VCaP (cell line): ENCODE results near the gene TFG.
A peak's percentile ranks its signal among the peaks of the same experiment; 100 is the strongest.

Experiments
- H3K27ac ChIP-seq: fragments of 450-650 bp; 2 replicates; pipeline ENCODE4 v1.5.1; 2017
- TF ChIP-seq, protein P1 (sequence below): fragments of 450-650 bp; conservative IDR thresholded peaks from 2 replicates; pipeline ENCODE4 v1.5.1; 2017; ENCODE audit warnings: mild to moderate bottlenecking, moderate library complexity

Gene TFG

DNA sequence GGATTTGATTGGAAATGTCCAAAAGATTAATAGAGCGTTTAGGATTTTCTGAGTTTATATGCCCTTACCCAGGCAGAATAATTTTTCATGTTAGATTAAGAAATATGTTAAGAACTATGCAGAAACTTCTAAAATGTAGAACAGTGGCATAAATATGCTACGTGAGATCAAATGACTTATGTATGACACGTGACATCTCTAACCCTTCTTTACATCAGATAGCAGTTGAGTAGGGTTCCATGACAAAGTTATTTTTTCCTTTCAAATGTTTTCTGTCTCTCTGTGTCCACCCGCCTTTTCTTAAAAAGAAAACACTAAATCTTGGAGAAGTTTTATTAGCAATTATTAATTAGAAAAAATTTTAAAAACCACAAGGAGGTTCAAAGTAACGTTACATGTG is 8.6 kb upstream of the TFG start:
- H3K27ac ChIP-seq = no peak overlapping the region
- TF ChIP-seq, protein P1, sequence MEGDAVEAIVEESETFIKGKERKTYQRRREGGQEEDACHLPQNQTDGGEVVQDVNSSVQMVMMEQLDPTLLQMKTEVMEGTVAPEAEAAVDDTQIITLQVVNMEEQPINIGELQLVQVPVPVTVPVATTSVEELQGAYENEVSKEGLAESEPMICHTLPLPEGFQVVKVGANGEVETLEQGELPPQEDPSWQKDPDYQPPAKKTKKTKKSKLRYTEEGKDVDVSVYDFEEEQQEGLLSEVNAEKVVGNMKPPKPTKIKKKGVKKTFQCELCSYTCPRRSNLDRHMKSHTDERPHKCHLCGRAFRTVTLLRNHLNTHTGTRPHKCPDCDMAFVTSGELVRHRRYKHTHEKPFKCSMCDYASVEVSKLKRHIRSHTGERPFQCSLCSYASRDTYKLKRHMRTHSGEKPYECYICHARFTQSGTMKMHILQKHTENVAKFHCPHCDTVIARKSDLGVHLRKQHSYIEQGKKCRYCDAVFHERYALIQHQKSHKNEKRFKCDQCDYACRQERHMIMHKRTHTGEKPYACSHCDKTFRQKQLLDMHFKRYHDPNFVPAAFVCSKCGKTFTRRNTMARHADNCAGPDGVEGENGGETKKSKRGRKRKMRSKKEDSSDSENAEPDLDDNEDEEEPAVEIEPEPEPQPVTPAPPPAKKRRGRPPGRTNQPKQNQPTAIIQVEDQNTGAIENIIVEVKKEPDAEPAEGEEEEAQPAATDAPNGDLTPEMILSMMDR = no peak

DNA sequence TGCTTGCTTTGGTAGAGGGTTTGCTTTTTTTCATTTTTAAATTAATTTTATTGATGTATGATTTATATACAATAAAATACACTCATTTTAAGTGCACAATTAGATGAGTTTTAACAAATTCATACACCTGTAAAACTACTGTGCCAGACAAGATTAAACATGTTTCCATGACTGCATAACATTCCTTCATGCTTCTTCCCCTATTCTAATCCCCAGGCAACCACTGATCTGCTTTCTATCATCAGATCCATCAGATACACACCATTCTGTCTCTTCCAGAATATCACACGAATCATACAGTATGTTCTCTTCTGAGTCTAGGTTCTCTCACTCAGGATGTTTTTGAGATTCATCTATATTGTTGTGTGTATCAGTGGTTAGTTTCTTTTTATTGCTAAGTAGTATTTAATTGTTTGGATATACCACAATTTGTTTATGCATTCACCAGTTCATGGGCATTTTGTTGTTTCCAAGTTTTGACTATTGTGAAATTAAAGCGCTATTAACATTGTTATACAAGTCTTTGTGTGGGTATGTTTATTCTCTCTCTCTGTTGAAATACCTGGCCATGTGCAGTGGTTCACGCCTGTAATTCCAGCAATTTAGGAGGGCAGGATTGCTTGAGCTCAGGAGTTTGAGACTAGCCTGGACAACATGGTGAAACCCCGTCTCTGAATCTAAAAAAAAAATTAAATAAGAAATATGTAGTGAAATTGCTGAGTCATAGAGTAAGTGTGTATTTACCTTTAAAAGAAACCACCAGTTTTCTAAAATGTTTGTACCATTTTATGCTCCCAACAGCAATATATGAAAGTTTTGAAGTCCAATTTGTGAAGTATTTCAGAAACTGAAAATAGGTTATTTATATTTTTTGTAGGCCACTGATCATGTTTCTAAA is 7.0 kb upstream of the TFG start:
- H3K27ac ChIP-seq = no peak overlapping the region
- TF ChIP-seq, protein P1 = no peak

DNA sequence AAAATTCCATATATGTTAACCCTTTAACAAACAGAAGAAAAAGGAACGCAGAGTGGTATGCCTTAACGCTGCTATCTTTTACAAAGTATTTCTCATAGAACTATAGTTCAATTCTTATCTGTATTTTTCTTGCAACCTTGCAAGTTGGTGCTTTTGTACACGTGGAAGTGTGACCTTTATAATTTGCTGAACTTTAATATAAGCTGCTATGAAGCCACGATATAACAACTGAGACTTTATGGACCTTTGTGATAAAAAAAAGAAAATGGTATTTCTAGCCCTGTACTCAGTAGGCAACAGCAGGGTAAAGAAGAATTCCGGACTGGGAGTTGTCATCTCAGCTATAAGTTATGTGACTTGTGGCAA is 6.3 kb upstream of the TFG start:
- H3K27ac ChIP-seq = no peak overlapping the region
- TF ChIP-seq, protein P1 = no peak

DNA sequence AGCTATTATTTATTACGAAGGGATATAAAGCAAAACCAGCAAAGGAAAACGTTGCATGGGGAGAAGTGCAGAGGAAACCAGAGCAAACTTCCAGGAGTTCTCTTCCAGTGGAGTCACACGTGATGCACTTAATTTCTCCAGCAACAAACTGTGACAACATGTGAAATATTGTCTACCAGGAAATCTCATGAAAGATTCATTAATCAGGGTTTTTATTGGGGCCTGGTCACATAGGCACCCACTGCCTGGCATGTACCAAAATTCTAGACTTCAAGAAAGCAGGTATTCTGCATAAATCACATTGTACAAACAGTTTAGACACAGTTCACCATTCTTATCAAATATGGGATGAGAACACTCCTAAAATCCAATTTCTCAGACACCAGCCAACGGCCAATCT is 5.4 kb upstream of the TFG start:
- no peak overlapping the region for H3K27ac ChIP-seq
- TF ChIP-seq, protein P1 = no peak

GRCh38 chr3:100706365-100706764 is 2.9 kb upstream of the TFG start:
- TF ChIP-seq, protein P1 = no peak
- no peak overlapping the region for H3K27ac ChIP-seq

GRCh38 chr3:100708644-100708988 is 678 bp upstream of the TFG start:
- H3K27ac ChIP-seq = peak overlapping the region; percentile 81; the same call in 1 of the 2 replicates
- TF ChIP-seq, protein P1 = no peak

DNA sequence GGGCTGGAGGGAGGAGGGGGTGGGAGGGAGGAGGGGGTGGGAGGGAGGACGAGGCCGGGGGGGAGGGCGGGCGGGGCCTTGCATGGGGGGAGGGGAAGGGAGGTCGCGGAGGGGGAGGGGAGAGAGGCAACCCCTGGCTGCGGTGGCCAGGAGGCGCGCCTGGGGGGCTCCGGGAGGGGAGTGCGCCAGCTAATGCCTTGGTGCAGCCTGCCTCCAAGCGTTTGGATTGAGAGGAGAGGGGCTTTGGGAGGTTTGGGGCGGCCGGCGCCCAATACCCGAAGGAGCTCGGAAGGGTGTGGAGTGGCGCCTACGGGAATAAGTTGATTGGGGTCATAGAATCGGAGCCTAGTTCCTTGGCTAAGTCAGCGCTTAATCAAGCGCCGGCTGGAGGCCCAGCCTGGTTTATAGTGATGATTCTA is 557 bp downstream of the TFG start:
- TF ChIP-seq, protein P1 = no peak
- H3K27ac ChIP-seq = peak overlapping the region; percentile 81
